ENCODE measurements around the gene C19orf38. TPM values are rescaled to one million over a fixed set of nuclear protein-coding genes. Genes with fewer than 3 reads are reported as not detected.

Gene C19orf38
- total and polyA plus RNA-seq, 4 donors, result 0.97 to 3.9 (median 1.5) TPM

DNA sequence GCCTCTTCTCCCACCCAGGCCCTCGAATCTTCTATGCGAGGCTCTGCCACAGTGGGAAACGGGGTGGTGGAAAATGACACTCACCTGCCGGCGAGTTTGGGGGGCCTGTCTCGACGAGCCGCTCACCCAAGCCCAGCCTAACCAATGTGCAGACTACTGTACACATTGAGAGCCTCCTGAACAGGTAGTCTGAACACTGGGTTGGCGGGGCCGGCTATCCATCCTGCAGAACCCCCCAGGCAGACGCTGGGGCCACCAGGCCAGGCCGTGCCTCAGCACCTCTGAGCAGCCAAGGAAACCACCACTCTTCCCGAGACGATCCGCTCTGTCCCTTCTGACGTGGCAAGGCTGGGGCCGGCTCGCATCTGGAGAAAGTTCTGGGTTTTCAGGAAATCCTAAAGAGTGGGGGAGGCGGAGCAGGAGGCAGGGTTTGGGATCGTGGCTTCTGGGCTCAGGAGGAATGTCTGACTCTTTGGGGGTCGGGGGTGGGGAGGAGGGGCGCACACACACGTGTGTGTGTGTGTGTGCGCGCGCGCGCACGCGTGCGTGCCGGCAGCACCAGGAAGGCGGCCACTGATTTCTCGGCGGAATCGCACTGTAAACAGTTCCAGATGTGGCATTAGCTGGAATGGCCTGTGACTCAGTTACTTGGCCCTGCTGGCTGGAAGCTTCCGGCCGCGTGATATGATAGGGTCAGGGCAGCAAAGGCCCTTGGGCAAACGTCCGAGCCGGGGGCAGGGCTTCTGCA lies 30.8 kb upstream of the C19orf38 start:
- H3K27ac ChIP-seq (ENCODE audit: low read depth in 1 of 2, low read length in 2 of 2), result peak overlapping the region; percentile 56 to 69
- TF ChIP-seq RAD21 (IDR thresholded peaks at IDR 0.05) (no peak), JUND (IDR thresholded peaks at IDR 0.05) (no peak), TAF1 (conservative IDR thresholded peaks at IDR 0.05) (no peak), RXRA (IDR thresholded peaks at IDR 0.05) (no peak), YY1 (IDR thresholded peaks at IDR 0.05) (no peak), GABPA (IDR thresholded peaks at IDR 0.05 in 1 of 2, conservative IDR thresholded peaks at IDR 0.05 in 1 of 2) (no peak)
- TF ChIP-seq, protein P1, sequence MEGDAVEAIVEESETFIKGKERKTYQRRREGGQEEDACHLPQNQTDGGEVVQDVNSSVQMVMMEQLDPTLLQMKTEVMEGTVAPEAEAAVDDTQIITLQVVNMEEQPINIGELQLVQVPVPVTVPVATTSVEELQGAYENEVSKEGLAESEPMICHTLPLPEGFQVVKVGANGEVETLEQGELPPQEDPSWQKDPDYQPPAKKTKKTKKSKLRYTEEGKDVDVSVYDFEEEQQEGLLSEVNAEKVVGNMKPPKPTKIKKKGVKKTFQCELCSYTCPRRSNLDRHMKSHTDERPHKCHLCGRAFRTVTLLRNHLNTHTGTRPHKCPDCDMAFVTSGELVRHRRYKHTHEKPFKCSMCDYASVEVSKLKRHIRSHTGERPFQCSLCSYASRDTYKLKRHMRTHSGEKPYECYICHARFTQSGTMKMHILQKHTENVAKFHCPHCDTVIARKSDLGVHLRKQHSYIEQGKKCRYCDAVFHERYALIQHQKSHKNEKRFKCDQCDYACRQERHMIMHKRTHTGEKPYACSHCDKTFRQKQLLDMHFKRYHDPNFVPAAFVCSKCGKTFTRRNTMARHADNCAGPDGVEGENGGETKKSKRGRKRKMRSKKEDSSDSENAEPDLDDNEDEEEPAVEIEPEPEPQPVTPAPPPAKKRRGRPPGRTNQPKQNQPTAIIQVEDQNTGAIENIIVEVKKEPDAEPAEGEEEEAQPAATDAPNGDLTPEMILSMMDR (IDR thresholded peaks at IDR 0.05; ENCODE audit: low read depth, low read length, missing input control), result no peak
- TF ChIP-seq, protein P2, sequence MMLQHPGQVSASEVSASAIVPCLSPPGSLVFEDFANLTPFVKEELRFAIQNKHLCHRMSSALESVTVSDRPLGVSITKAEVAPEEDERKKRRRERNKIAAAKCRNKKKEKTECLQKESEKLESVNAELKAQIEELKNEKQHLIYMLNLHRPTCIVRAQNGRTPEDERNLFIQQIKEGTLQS (IDR thresholded peaks at IDR 0.05), result no peak
- H3K9ac ChIP-seq (ENCODE audit: low read depth in 1 of 2, low read length in 2 of 2), result no peak overlapping the region
- 85% methylated on average over 42 of the region's 42 CpGs for WGBS
- no peaks in the 10 kb centered on the region for H3K9me3 ChIP-seq (ENCODE audit: control insufficient read depth in 4 of 4, low read length in 3 of 4)
- H3K4me1 ChIP-seq (ENCODE audit: control insufficient read depth in 4 of 4, insufficient read depth in 4 of 4, low read length in 3 of 4), result peaks cover 0 to 4% (median 2%) of the 10 kb centered on the region in 4 donors
- H3K36me3 ChIP-seq (ENCODE audit: control insufficient read depth in 4 of 4, insufficient read depth in 3 of 4, low read depth in 1 of 4, low read length in 3 of 4), result peaks cover 6 to 42% (median 25%) of the 10 kb centered on the region in 4 donors
- H3K27me3 ChIP-seq (ENCODE audit: control insufficient read depth in 4 of 4, insufficient read depth in 4 of 4, low read length in 3 of 4), result no peaks in the 10 kb centered on the region
- DNase-seq (ENCODE audit: low spot score), result no peak
- no peak overlapping the region for H3K4me3 ChIP-seq (ENCODE audit: low read depth in 1 of 3, low read length in 3 of 3)

DNA sequence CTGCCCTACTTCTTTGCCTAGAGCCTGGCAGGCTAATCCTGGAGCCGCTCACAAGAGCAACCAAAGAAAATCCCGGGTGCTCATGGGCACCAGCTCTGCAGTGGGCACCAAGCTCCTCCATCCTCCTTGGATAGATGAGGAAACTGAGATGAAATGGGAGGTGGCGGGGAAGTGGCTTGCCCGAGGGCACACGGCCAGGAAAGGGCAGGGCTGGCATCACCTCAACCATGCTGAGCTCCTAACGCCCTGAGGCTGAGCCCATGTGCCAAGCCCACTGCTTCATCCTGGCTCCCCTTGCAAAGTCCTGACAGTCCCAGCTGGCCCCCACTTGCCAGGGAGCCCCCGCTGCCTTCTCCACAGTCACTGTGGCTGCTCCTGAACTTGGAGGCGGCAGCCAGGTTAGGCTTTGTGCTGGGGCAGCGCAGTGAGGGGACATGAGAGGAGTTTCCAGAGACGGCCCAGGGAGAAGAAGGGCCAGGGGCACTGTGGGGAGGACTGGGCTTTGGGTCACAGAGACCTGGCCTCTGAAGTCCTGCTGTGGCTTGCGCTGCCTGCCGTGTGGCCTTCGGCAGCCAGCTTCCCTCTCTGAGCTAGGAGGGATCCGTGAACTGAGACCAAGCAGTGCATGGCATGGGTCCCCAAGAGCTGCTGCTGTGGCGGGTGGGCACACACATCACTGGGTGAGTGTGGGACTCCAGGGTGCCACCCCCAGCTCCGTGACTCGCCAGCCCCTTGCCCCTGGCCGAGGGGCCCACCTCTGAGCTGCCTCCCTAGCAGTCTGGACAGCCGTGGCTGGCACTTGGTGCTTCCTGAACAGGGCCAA lies 29.7 kb upstream of the C19orf38 start:
- H3K4me3 ChIP-seq (ENCODE audit: low read depth in 1 of 3, low read length in 3 of 3), result no peak overlapping the region
- WGBS, result 95% methylated on average over 19 of the region's 19 CpGs
- no peaks in the 10 kb centered on the region for H3K4me1 ChIP-seq (ENCODE audit: control insufficient read depth in 4 of 4, insufficient read depth in 4 of 4, low read length in 3 of 4)
- TF ChIP-seq FOXA2 (IDR thresholded peaks at IDR 0.05), result no peak
- no peak for TF ChIP-seq SP1 (IDR thresholded peaks at IDR 0.05)
- TF ChIP-seq, protein P1 (IDR thresholded peaks at IDR 0.05; ENCODE audit: low read depth, low read length, missing input control), result no peak
- no peak for TF ChIP-seq JUND (IDR thresholded peaks at IDR 0.05)
- no peak for TF ChIP-seq YY1 (IDR thresholded peaks at IDR 0.05)
- TF ChIP-seq TAF1 (conservative IDR thresholded peaks at IDR 0.05), result no peak
- no peak for TF ChIP-seq GABPA (IDR thresholded peaks at IDR 0.05 in 1 of 2, conservative IDR thresholded peaks at IDR 0.05 in 1 of 2)
- TF ChIP-seq, protein P3, sequence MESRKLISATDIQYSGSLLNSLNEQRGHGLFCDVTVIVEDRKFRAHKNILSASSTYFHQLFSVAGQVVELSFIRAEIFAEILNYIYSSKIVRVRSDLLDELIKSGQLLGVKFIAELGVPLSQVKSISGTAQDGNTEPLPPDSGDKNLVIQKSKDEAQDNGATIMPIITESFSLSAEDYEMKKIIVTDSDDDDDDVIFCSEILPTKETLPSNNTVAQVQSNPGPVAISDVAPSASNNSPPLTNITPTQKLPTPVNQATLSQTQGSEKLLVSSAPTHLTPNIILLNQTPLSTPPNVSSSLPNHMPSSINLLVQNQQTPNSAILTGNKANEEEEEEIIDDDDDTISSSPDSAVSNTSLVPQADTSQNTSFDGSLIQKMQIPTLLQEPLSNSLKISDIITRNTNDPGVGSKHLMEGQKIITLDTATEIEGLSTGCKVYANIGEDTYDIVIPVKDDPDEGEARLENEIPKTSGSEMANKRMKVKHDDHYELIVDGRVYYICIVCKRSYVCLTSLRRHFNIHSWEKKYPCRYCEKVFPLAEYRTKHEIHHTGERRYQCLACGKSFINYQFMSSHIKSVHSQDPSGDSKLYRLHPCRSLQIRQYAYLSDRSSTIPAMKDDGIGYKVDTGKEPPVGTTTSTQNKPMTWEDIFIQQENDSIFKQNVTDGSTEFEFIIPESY (IDR thresholded peaks at IDR 0.05), result no peak
- H3K9ac ChIP-seq (ENCODE audit: low read depth in 1 of 2, low read length in 2 of 2), result no peak overlapping the region
- peaks cover 6 to 37% (median 24%) of the 10 kb centered on the region in 4 donors for H3K36me3 ChIP-seq (ENCODE audit: control insufficient read depth in 4 of 4, insufficient read depth in 3 of 4, low read depth in 1 of 4, low read length in 3 of 4)
- H3K9me3 ChIP-seq (ENCODE audit: control insufficient read depth in 4 of 4, low read length in 3 of 4), result no peaks in the 10 kb centered on the region
- H3K27me3 ChIP-seq (ENCODE audit: control insufficient read depth in 4 of 4, insufficient read depth in 4 of 4, low read length in 3 of 4), result no peaks in the 10 kb centered on the region
- no peak for DNase-seq (ENCODE audit: low spot score)
- H3K27ac ChIP-seq (ENCODE audit: low read depth in 1 of 2, low read length in 2 of 2), result peak overlapping the region in 1 of 2 donors; percentile 22
